ENCODE data around the gene HPCAL1. TPM values are rescaled to one million over a fixed set of nuclear protein-coding genes. Genes with fewer than 3 reads are reported as not detected.

The HPCAL1 gene
- total RNA-seq, 4 donors from 2014 or later = 11.1 to 122 (median 48.9) TPM

DNA sequence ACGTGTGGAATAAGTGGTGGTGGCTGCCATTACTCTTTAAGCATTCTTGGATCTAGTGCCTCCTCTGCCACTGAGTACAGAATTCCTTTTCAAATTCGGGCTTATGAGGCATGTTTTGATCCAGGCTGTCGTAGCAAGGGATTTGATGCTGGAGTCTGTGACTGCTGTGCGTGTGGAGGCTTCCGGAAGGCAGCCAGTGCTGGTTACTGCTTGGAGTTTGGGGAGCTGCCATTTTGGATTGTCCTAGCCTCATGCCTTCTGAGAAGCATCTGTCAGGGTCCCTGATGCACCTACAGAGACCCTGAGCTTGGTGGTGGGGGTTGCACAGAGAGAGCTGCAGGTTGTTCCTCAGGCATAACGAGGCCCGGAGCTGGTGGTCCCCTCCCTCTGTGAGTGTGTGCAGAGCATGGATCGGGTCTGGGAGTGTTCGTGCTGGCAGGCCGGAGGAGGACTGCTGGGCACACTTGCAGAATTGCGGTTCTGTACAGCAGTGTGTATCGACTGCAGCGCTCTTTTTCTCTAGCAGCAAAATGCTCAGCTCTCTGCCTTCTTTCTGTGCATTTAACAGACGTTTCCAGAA lies 7.7 kb downstream of the HPCAL1 start:
- TF ChIP-seq POLR2A (IDR thresholded peaks at IDR 0.05) = no peak
- TF ChIP-seq, protein P1, sequence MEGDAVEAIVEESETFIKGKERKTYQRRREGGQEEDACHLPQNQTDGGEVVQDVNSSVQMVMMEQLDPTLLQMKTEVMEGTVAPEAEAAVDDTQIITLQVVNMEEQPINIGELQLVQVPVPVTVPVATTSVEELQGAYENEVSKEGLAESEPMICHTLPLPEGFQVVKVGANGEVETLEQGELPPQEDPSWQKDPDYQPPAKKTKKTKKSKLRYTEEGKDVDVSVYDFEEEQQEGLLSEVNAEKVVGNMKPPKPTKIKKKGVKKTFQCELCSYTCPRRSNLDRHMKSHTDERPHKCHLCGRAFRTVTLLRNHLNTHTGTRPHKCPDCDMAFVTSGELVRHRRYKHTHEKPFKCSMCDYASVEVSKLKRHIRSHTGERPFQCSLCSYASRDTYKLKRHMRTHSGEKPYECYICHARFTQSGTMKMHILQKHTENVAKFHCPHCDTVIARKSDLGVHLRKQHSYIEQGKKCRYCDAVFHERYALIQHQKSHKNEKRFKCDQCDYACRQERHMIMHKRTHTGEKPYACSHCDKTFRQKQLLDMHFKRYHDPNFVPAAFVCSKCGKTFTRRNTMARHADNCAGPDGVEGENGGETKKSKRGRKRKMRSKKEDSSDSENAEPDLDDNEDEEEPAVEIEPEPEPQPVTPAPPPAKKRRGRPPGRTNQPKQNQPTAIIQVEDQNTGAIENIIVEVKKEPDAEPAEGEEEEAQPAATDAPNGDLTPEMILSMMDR (IDR thresholded peaks at IDR 0.05) = no peak
- H3K4me1 ChIP-seq = peaks cover 0 to 5% of the 10 kb centered on the region in 2 donors
- H3K36me3 ChIP-seq = no peaks in the 10 kb centered on the region
- no peak overlapping the region for H3K4me3 ChIP-seq
- H3K27ac ChIP-seq = no peak overlapping the region
- H3K9me3 ChIP-seq = no peaks in the 10 kb centered on the region
- no peak for DNase-seq
- intact Hi-C loops (cut with DNase I; ENCODE audit: low total_unique reads) = no loop called here
- H3K27me3 ChIP-seq = no peaks in the 10 kb centered on the region

DNA sequence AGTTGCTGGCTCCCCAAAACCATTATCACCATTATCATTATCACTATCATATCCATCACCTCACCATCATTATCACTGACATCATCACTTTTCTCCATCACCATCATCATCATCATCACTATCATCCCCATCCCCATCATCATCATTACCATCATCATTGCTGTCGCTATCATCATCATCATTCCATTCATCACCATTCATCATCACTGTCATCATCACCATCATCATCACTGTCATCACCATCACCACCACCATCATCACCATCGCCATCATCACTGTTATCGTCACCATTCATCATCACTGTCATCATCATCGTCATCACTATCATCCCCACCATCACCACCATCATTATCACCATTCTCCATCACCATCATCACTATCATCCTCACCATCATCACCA lies 9.0 kb downstream of the HPCAL1 start:
- Histone ChIP-seq H3K4me3 (no peak overlapping the region), H3K36me3 (no peaks in the 10 kb centered on the region), H3K9me3 (no peaks in the 10 kb centered on the region), H3K27me3 (no peaks in the 10 kb centered on the region), H3K4me1 (peaks cover 0 to 5% of the 10 kb centered on the region in 2 donors), H3K27ac (no peak overlapping the region)
- TF ChIP-seq, protein P1 (IDR thresholded peaks at IDR 0.05) = no peak
- TF ChIP-seq POLR2A (IDR thresholded peaks at IDR 0.05) = no peak
- DNase-seq = no peak
- intact Hi-C loops (cut with DNase I; ENCODE audit: low total_unique reads) = no loop called here

DNA sequence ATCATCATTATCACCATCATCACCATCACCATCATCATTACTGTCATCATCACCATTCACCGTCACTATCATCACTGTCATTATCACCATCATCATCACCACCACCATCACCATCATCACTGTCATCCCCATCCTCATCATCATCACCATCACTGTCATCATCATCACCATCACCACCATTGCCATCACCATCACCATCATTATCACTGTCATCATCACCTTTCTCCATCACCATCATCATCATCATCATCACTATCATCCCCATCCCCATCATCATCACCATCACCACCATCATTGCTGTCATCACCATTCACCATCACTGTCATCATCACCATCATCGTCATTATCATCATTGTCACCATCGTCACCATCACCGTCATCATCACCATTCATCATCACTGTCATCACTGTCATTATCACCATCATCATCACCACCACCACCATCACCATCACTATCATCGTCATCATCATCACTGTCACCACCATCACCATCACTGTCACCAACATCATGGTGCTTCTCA lies 9.8 kb downstream of the HPCAL1 start:
- no peak for DNase-seq
- Histone ChIP-seq H3K4me1 (peaks cover 0 to 5% of the 10 kb centered on the region in 2 donors), H3K36me3 (no peaks in the 10 kb centered on the region), H3K9me3 (no peaks in the 10 kb centered on the region), H3K27ac (no peak overlapping the region), H3K4me3 (no peak overlapping the region), H3K27me3 (no peaks in the 10 kb centered on the region)
- no peak for TF ChIP-seq POLR2A (IDR thresholded peaks at IDR 0.05)
- TF ChIP-seq, protein P1 (IDR thresholded peaks at IDR 0.05) = no peak
- intact Hi-C loops (cut with DNase I; ENCODE audit: low total_unique reads) = no loop called here

DNA sequence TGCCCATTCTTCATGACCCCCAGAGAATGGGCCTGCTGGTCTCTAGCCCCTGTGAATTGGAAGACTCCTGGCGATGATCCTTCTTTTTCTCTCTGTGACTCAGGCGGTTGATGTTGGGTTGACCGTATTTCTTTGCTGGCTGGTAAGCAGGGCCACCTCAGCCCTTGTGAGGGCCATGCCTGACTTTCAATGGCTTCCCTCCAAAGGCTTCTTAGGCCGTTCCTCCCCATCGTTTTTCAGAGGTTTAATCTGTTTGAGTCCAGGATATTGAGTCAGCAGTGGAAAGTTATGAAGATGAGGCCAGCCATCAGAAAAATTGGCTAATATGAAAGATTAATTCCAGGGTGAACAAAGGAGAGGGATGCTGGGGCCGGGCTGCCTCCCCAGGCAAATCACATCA lies 13.6 kb downstream of the HPCAL1 start:
- no peaks in the 10 kb centered on the region for H3K4me1 ChIP-seq
- H3K27me3 ChIP-seq = no peaks in the 10 kb centered on the region
- H3K4me3 ChIP-seq = no peak overlapping the region
- no peaks in the 10 kb centered on the region for H3K9me3 ChIP-seq
- no peak for DNase-seq
- H3K27ac ChIP-seq = peak overlapping the region; percentile 76 to 80
- TF ChIP-seq, protein P1 (IDR thresholded peaks at IDR 0.05) = no peak
- TF ChIP-seq POLR2A (IDR thresholded peaks at IDR 0.05) = no peak
- intact Hi-C loops (cut with DNase I; ENCODE audit: low total_unique reads) = no loop called here
- no peaks in the 10 kb centered on the region for H3K36me3 ChIP-seq

DNA sequence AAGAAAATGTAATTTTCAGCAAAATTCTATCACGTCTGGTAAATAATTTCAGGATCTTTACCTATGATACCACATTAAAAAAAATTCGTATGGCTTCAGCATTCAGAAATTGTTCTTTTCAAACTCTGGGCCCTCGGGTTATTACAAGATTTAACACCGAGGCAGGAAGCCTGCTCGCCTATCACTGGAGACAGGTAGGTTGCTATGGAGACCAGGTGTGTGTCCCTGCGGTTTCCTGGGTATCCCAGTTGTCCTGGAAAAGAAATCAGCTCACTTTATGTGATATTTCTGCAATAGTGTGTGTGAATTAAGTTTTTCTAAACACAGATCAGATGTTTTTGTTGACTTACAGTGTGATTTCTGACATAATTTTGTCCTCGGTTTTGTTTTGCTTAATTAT lies 14.2 kb downstream of the HPCAL1 start:
- no peaks in the 10 kb centered on the region for H3K27me3 ChIP-seq
- H3K36me3 ChIP-seq = no peaks in the 10 kb centered on the region
- H3K9me3 ChIP-seq = no peaks in the 10 kb centered on the region
- DNase-seq = no peak
- intact Hi-C loops (cut with DNase I; ENCODE audit: low total_unique reads) = no loop called here
- no peaks in the 10 kb centered on the region for H3K4me1 ChIP-seq
- no peak for TF ChIP-seq POLR2A (IDR thresholded peaks at IDR 0.05)
- TF ChIP-seq, protein P1 (IDR thresholded peaks at IDR 0.05) = no peak
- peak overlapping the region; percentile 76 to 80 for H3K27ac ChIP-seq
- no peak overlapping the region for H3K4me3 ChIP-seq
